ENCODE data around the gene GPD1L. TPM values are rescaled to one million over a fixed set of nuclear protein-coding genes. Genes with fewer than 3 reads are reported as not detected.

GPD1L gene
- total RNA-seq, 1 donor from 2014 or later, result 77.9 TPM

GRCh38 chr3:32175607-32176197, 69.3 kb downstream of the GPD1L start:
- Histone ChIP-seq H3K4me3 (no peak overlapping the region), H3K4me1 (peaks cover 12% of the 10 kb centered on the region), H3K27me3 (ENCODE audit: low read depth) (no peaks in the 10 kb centered on the region), H3K36me3 (no peaks in the 10 kb centered on the region), H3K27ac (no peak overlapping the region), H3K9me3 (peaks cover 7% of the 10 kb centered on the region)
- DNase-seq (no peak), ATAC-seq (peak in 1 of 2 donors; percentile 49)
- peak; percentile 61 for TF ChIP-seq CTCF (IDR thresholded peaks at IDR 0.05)
- intact Hi-C loops (cut with DNase I), result no loop called here

DNA sequence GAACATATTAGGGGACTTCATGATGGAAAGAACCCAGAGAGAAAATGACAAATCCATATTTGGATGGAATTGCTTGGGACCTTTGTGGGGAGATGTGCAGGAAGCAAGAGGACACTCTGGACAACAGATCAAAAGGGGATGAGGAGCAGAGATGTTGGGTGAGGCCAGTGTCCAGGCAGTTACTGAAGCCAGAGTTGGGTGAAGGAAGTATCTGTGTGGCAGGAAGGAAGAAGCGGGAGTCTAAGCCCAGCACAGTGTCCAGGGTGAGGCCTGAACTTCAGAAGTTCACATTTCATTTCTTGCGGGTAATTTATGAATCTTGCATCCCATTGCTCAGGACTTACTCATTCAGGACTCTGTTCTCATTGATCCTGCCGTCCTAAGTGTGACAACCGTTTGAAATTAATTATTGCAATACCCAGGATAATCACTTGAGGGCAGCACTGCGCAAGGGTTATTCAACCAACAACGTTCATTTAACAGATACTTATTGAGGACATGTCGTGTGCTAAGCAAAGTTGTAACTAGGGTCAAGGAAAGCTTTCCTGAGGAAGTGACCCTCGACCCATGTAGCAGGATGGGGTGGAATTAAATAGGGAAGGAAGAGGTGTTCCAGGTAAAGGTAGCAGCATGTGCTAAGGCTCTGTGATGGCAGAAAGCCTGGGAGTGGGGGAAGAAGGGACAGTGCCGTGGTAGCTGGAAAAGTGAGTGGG, 70.7 kb downstream of the GPD1L start:
- DNase-seq (no peak), ATAC-seq (peak; percentile 90)
- intact Hi-C loops (cut with DNase I), result no loop called here
- Histone ChIP-seq H3K27ac (no peak overlapping the region), H3K27me3 (ENCODE audit: low read depth) (no peaks in the 10 kb centered on the region), H3K36me3 (no peaks in the 10 kb centered on the region), H3K4me3 (no peak overlapping the region), H3K4me1 (peaks cover 12% of the 10 kb centered on the region), H3K9me3 (no peaks in the 10 kb centered on the region)
- TF ChIP-seq CTCF (IDR thresholded peaks at IDR 0.05), result peak; percentile 63

- no peak overlapping the region for H3K27ac ChIP-seq
- no peaks in the 10 kb centered on the region for H3K9me3 ChIP-seq
- peaks cover 12% of the 10 kb centered on the region for H3K4me1 ChIP-seq
- no peak for DNase-seq
- no peaks in the 10 kb centered on the region for H3K36me3 ChIP-seq
- peak; percentile 94 to 95 for ATAC-seq
- H3K4me3 ChIP-seq, result no peak overlapping the region
- TF ChIP-seq CTCF (IDR thresholded peaks at IDR 0.05), result peak; percentile 79
- no peaks in the 10 kb centered on the region for H3K27me3 ChIP-seq (ENCODE audit: low read depth)
- intact Hi-C loops (cut with DNase I), result no loop called here
These were observed 71.3 kb downstream of the GPD1L start for GRCh38 chr3:32177702-32178198.

DNA sequence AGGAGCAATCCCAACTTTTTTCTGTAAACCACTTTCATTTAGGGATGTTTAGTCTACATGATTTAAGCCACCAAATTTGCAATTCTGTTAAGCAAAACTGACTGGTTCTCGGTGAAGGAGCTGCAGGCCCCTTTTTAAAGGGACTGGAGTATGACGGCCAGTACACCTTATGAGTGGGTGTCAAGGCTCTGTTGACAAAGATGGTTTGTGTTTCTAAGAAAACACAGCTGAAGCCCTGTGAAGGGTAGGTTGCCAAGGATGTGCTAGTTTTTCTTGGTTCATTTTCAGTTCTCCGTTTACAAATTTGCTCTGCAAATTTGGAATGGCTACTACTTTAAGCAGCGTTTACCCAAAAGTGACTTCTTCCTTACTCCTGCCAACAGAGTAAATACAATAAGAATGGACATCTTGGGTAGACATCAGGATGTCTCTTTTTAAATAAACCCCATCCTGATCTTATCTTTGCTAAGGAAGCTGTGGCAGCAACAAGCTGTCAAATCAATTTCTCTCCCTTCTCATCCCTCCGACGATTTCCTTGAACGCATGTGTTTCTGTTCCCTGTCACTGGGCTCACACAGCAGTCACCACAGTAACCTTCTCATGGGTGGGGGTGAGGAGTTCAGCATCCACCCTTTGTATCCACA, 73.8 kb downstream of the GPD1L start:
- H3K36me3 ChIP-seq, result no peaks in the 10 kb centered on the region
- peaks cover 12% of the 10 kb centered on the region for H3K4me1 ChIP-seq
- ATAC-seq (no peak), DNase-seq (no peak)
- intact Hi-C loops (cut with DNase I), result no loop called here
- no peaks in the 10 kb centered on the region for H3K9me3 ChIP-seq
- no peaks in the 10 kb centered on the region for H3K27me3 ChIP-seq (ENCODE audit: low read depth)
- H3K27ac ChIP-seq, result no peak overlapping the region
- H3K4me3 ChIP-seq, result no peak overlapping the region
- no peak for TF ChIP-seq CTCF (IDR thresholded peaks at IDR 0.05)

DNA sequence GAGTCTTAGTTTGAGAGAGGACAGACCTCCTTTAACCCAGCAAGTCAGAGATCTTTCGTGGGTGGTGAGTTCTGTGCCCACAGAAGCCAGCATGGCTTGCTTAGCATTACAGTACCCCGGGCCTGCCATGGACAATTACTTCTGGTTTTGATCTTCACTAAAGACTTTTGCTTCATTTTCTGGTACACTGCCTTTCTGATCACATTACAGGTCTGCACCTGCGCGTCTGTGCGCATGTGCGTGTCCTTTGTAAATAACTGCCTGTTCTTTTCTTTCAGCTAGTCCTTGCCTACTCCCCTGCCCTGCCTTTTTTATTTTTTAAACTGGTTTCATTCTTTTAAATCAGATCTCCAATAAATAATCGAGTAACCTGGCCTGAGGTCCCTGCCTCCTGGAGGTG, 74.9 kb downstream of the GPD1L start:
- no peaks in the 10 kb centered on the region for H3K27me3 ChIP-seq (ENCODE audit: low read depth)
- no peaks in the 10 kb centered on the region for H3K9me3 ChIP-seq
- no peaks in the 10 kb centered on the region for H3K36me3 ChIP-seq
- H3K27ac ChIP-seq, result no peak overlapping the region
- no peak for TF ChIP-seq CTCF (IDR thresholded peaks at IDR 0.05)
- H3K4me1 ChIP-seq, result peaks cover 12% of the 10 kb centered on the region
- DNase-seq, result no peak
- no peak overlapping the region for H3K4me3 ChIP-seq
- intact Hi-C loops (cut with DNase I), result no loop called here
- ATAC-seq, result no peak

All from lower lobe of right lung (tissue), 2 donors.